ENCODE results near the gene SHB. TPM values are rescaled to one million over a fixed set of nuclear protein-coding genes. Genes with fewer than 3 reads are reported as not detected.

The SHB gene
- total and polyA plus RNA-seq, 11 donors: 7.8 to 31.4 (median 21.4) TPM

- Histone ChIP-seq H3K27me3 (no peaks in the 10 kb centered on the region), H3K36me3 (no peaks in the 10 kb centered on the region), H3K27ac (no peak overlapping the region), H3K4me3 (no peak overlapping the region), H3K9me3 (peaks cover 0 to 14% (median 0%) of the 10 kb centered on the region in 12 donors), H3K4me1 (no peaks in the 10 kb centered on the region)
- intact Hi-C loops (cut with DNase I): no loop called here
- ATAC-seq (no peak), DNase-seq (no peak)
- no peak for TF ChIP-seq CTCF (IDR thresholded peaks at IDR 0.05)
- no peak for TF ChIP-seq POLR2A (IDR thresholded peaks at IDR 0.05)
- 90 to 97% (median 93%) methylated on average over 5 of the region's 5 CpGs for WGBS, 4 donors
These were observed 32.4 kb upstream of the SHB start for GRCh38 chr9:38101423-38101822.

GRCh38 chr9:38096238-38096805 lies 27.3 kb upstream of the SHB start:
- Histone ChIP-seq H3K36me3 (no peaks in the 10 kb centered on the region), H3K27ac (no peak overlapping the region), H3K4me1 (no peaks in the 10 kb centered on the region), H3K4me3 (no peak overlapping the region), H3K27me3 (no peaks in the 10 kb centered on the region), H3K9me3 (peaks cover 0 to 14% (median 0%) of the 10 kb centered on the region in 12 donors)
- DNase-seq (no peak), ATAC-seq (no peak)
- WGBS, 4 donors: 97 to 99% (median 97%) methylated on average over 5 of the region's 5 CpGs
- no peak for TF ChIP-seq POLR2A (IDR thresholded peaks at IDR 0.05)
- no peak for TF ChIP-seq CTCF (IDR thresholded peaks at IDR 0.05)
- intact Hi-C loops (cut with DNase I): loop anchor here in 2 of 10 donors (10.0 kb wide), 2 partner anchors 58 to 1002 kb away; no protein-coding TSS in a partner anchor

GRCh38 chr9:38094165-38094564 lies 25.1 kb upstream of the SHB start:
- intact Hi-C loops (cut with DNase I): loop anchor here in 3 of 10 donors (5.0 to 10.0 kb wide), 3 partner anchors 61 to 999 kb away; no protein-coding TSS in a partner anchor
- Histone ChIP-seq H3K36me3 (no peaks in the 10 kb centered on the region), H3K9me3 (peaks cover 0 to 11% (median 0%) of the 10 kb centered on the region in 12 donors), H3K27ac (no peak overlapping the region), H3K4me3 (no peak overlapping the region), H3K4me1 (no peaks in the 10 kb centered on the region), H3K27me3 (no peaks in the 10 kb centered on the region)
- TF ChIP-seq POLR2A (IDR thresholded peaks at IDR 0.05) (no peak), CTCF (IDR thresholded peaks at IDR 0.05) (no peak)
- WGBS, 4 donors: 86 to 94% (median 89%) methylated on average over 4 of the region's 4 CpGs
- no peak for DNase-seq
- no peak for ATAC-seq

- no peak for TF ChIP-seq CTCF (IDR thresholded peaks at IDR 0.05)
- TF ChIP-seq POLR2A (IDR thresholded peaks at IDR 0.05): no peak
- no peak for DNase-seq
- Histone ChIP-seq H3K4me3 (no peak overlapping the region), H3K36me3 (no peaks in the 10 kb centered on the region), H3K4me1 (peaks cover 0 to 9% (median 4%) of the 10 kb centered on the region in 12 donors), H3K27me3 (no peaks in the 10 kb centered on the region), H3K9me3 (peaks cover 0 to 4% (median 0%) of the 10 kb centered on the region in 12 donors), H3K27ac (no peak overlapping the region)
- 83 to 92% (median 89%) methylated on average over 2 of the region's 2 CpGs for WGBS, 4 donors
- intact Hi-C loops (cut with DNase I): loop anchor here in 3 of 10 donors (5.0 to 10.0 kb wide), 3 partner anchors 62 to 998 kb away; no protein-coding TSS in a partner anchor
- ATAC-seq: no peak
These were observed 23.6 kb upstream of the SHB start for GRCh38 chr9:38092656-38093055.
